GM11168 (cell line): ENCODE data around the gene GAREM1.

ENCODE experiments used
- in situ Hi-C: fragments of 300-500 bp; cut with MboI; formaldehyde crosslinking; loops from one replicate; pipeline ENCODE4 v1.12.0; 2022; ENCODE audit warnings: low sequenced_read_pairs; ENCODE audit not compliant: unreplicated experiment

GAREM1 gene

DNA sequence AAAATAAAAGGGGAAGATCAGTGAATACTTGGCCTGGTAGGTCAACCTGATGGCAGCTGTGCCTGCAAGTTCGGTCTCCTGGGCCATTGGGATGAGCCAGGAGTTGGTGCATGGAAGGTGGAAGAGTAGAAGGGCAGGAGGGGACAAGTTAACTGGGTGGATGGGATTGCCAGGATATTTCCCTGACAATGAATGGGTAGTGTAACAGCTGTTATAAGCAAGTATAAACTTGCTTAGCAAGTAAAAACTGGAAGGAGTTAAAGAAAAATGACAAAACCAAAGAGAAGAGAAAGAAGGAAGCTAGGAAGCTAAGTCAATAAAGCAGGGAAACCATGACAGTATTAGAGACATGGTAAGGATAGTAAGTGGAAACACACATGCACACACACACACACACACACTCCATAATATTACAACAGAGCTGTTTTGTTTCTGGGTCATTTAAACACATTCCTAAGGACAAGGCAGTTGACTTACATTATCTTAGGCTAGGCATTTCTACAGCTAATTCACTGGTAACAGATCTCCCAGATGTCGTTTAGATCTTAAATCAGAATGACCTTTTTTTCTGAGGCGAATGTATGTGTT lies 251.2 kb downstream of the GAREM1 start:
- in situ Hi-C loops: no loop called here

- in situ Hi-C loops: no loop called here
Measured at GRCh38 chr18:32216390-32216789, 254.3 kb downstream of the GAREM1 start.

- in situ Hi-C loops: no loop called here
Measured at GRCh38 chr18:32213693-32214092, 257.0 kb downstream of the GAREM1 start.
